ENCODE data around the gene GAB2.
"Not testable (repeated sequence)": the region's sequence is repeated elsewhere in the genome, so short reads cannot be mapped to it uniquely, and the experiment has no call there.

GAB2 gene, protein sequence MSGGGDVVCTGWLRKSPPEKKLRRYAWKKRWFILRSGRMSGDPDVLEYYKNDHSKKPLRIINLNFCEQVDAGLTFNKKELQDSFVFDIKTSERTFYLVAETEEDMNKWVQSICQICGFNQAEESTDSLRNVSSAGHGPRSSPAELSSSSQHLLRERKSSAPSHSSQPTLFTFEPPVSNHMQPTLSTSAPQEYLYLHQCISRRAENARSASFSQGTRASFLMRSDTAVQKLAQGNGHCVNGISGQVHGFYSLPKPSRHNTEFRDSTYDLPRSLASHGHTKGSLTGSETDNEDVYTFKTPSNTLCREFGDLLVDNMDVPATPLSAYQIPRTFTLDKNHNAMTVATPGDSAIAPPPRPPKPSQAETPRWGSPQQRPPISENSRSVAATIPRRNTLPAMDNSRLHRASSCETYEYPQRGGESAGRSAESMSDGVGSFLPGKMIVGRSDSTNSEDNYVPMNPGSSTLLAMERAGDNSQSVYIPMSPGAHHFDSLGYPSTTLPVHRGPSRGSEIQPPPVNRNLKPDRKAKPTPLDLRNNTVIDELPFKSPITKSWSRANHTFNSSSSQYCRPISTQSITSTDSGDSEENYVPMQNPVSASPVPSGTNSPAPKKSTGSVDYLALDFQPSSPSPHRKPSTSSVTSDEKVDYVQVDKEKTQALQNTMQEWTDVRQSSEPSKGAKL

DNA sequence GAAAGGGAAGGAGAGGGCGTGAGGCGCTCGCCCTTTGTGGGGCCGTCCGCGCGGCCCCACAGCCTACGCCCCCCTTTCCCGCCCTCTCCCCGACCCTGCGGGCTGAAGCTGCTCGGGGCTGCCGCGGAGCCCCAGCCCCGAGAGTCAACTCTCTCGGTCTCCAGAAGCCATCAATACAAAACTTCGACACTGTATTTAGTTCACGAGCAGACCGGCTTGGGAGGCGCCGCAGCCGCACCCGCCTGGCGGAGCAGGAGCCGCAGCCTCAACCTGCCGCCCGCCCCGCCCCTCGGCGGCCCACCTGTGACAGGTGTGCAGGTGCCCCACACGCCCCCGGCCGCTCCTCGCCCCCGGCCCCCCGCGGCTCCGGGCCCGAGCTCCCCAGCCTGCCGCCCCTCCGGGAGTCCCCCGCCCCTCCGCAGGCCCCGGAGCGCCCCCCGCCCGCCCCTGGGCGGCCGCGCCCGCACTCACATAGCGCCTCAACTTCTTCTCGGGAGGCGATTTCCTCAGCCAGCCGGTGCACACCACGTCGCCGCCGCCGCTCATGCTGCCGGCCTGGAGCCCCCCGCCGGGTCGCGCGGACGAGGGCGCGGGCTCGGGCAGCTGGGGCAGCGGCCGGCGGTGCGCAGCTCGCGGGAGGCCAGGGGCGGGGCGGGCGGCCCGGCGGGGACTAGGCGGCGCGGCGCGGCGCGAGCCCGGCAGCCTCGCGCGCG is at the start of gene GAB2:
Gene GAB2 (minus strand): TSS at position 646 of the 713 bp plus-strand sequence. CDS start 100 bp downstream, at position 546.
- TF ChIP-seq, protein P1, sequence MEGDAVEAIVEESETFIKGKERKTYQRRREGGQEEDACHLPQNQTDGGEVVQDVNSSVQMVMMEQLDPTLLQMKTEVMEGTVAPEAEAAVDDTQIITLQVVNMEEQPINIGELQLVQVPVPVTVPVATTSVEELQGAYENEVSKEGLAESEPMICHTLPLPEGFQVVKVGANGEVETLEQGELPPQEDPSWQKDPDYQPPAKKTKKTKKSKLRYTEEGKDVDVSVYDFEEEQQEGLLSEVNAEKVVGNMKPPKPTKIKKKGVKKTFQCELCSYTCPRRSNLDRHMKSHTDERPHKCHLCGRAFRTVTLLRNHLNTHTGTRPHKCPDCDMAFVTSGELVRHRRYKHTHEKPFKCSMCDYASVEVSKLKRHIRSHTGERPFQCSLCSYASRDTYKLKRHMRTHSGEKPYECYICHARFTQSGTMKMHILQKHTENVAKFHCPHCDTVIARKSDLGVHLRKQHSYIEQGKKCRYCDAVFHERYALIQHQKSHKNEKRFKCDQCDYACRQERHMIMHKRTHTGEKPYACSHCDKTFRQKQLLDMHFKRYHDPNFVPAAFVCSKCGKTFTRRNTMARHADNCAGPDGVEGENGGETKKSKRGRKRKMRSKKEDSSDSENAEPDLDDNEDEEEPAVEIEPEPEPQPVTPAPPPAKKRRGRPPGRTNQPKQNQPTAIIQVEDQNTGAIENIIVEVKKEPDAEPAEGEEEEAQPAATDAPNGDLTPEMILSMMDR (IDR thresholded peaks at IDR 0.05; ENCODE audit: insufficient read depth, low read length, poor library complexity, severe bottlenecking) = no peak
- H3K36me3 ChIP-seq (ENCODE audit: control insufficient read depth, insufficient read depth, low read length) = no peaks in the 10 kb centered on the region
- peak within 1 kb of the TSS; percentile 75 for H3K4me3 ChIP-seq (replicated peaks; ENCODE audit: low read depth, low read length)
- no peak for DNase-seq (ENCODE audit: extremely low read depth, insufficient read length)
- H3K27me3 ChIP-seq (replicated peaks; ENCODE audit: control insufficient read depth, insufficient read depth, low read length) = no peaks in the 10 kb centered on the region

DNA sequence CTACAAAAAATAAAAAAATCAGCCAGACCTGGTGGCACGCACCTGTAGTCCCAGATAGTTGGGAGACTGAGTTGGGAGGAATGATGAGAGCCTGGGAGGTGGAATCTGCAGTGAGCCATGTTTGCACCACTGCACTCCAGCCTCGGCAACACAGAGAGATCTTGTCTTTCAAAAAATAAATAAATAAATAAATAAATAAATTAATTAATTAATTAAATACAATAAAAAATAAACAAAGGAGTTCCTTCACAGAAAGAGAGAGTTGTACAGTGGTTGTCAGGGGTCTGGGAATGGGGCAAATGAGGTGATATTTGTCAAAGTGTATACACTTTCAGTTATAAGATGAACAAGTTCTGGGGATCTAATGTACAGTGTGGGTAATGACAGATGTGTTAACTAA is 49.8 kb upstream of the GAB2 start:
- TF ChIP-seq, protein P1 (IDR thresholded peaks at IDR 0.05; ENCODE audit: insufficient read depth, low read length, poor library complexity, severe bottlenecking) = no peak
- no peak overlapping the region for H3K4me3 ChIP-seq (replicated peaks; ENCODE audit: low read depth, low read length)
- no peaks in the 10 kb centered on the region; the same call in 1 of the 2 replicates for H3K36me3 ChIP-seq (ENCODE audit: control insufficient read depth, insufficient read depth, low read length)
- no peaks in the 10 kb centered on the region for H3K27me3 ChIP-seq (replicated peaks; ENCODE audit: control insufficient read depth, insufficient read depth, low read length)
- DNase-seq (ENCODE audit: extremely low read depth, insufficient read length) = no peak

DNA sequence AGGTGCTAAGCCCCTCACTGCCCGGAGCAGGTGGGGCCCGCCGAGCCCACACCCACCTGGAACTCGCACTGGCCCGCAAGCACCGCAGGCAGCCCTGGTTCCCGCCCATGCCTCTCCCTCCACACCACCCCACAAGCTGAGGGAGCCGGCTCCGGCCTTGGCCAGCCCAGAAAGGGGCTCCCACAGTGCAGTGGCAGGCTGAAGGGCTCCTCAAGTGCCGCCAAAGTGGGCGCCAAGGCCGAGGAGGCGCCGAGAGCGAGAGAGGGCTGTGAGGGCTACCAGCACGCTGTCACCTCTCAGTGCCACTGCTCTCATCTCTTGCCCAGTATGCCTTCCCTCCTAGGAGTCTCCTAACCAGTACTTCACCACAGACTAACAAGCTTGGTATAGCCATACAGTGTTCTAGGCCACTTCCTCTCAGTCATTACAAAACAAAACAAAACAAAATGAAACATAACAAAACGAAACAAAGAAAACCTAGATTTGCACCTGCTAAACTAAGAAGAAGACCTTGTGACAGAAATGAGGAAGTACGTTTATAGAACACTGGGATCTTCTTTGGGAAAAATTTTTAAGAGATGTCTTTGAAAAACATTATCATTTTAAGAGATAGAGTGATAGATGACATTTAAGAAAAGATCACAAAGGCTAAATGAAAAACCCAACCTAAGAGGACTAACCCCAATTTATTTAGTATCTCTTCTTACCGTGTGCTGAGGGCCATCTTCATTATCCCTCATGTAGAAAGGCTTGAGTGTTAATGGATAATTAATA is 47.7 kb upstream of the GAB2 start:
- TF ChIP-seq, protein P1 (IDR thresholded peaks at IDR 0.05; ENCODE audit: insufficient read depth, low read length, poor library complexity, severe bottlenecking) = no peak
- DNase-seq (ENCODE audit: extremely low read depth, insufficient read length) = peak; percentile 77
- no peaks in the 10 kb centered on the region; the same call in 1 of the 2 replicates for H3K36me3 ChIP-seq (ENCODE audit: control insufficient read depth, insufficient read depth, low read length)
- H3K27me3 ChIP-seq (replicated peaks; ENCODE audit: control insufficient read depth, insufficient read depth, low read length) = no peaks in the 10 kb centered on the region
- H3K4me3 ChIP-seq (replicated peaks; ENCODE audit: low read depth, low read length) = peak overlapping the region; percentile 31; the same call in 1 of the 2 replicates

DNA sequence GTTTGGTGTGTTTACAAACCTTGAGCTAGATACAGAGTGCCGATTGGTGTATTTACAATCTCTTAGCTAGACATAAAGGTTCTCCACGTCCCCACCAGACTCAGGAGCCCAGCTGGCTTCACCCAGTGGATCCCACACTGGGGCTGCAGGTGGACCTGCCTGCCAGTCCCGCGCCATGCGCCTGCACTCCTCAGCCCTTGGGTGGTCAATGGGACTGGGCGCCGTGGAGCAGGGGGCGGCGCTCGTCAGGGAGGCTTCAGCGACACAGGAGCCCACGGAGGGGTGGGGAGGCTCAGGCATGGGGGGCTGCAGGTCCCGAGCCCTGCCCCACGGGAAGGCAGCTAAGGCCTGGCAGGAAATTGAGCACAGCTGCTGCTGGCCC is 47.2 kb upstream of the GAB2 start:
- H3K27me3 ChIP-seq (replicated peaks; ENCODE audit: control insufficient read depth, insufficient read depth, low read length); DNase-seq (ENCODE audit: extremely low read depth, insufficient read length); H3K4me3 ChIP-seq (replicated peaks; ENCODE audit: low read depth, low read length); H3K36me3 ChIP-seq (ENCODE audit: control insufficient read depth, insufficient read depth, low read length): not testable (repeated sequence)

DNA sequence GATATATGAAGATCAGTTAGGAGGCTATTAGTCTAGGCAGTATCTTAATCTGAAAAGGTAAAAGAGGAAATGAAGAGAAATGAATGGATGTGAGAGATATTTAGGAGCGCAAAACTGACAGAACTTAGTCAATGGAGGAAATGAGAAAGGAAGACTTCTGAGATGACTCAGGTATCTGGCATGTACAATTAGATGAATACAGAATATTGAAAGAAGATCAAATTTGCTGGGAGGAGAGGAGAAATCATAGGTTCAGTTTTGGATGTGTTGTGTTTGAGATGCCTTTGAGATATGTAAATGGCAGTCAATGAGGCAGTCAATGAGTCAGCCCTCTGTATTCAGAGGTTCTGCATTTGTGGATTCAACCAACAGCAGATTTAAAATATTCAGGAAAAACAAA is 42.9 kb upstream of the GAB2 start:
- Histone ChIP-seq H3K36me3 (ENCODE audit: control insufficient read depth, insufficient read depth, low read length) (no peaks in the 10 kb centered on the region; the same call in 1 of the 2 replicates), H3K27me3 (replicated peaks; ENCODE audit: control insufficient read depth, insufficient read depth, low read length) (no peaks in the 10 kb centered on the region), H3K4me3 (replicated peaks; ENCODE audit: low read depth, low read length) (no peak overlapping the region)
- TF ChIP-seq, protein P1 (IDR thresholded peaks at IDR 0.05; ENCODE audit: insufficient read depth, low read length, poor library complexity, severe bottlenecking) = no peak
- DNase-seq (ENCODE audit: extremely low read depth, insufficient read length) = peak; percentile 14
